Stimulated activated naive B cell treated with anti-CD40 and anti-IgM and Interleukin-4, amounts not matched to agents 10 μg/mL and 1 μg/mL and 100 μg/mL, for 72 hours (primary cell): ENCODE data around the gene CELF5.
"Not testable (repeated sequence)": the region's sequence is repeated elsewhere in the genome, so short reads cannot be mapped to it uniquely, and the experiment has no call there.

Experiments
- ATAC-seq, 2 donors: fragments of 150-1000 bp; cut with Tn5 transposase; replicated peaks; 2 replicates each; pipeline ENCODE4 v1.10.0; 2021; ENCODE audit warnings: moderate library complexity in 1 of 2
- DNase-seq: peaks from one replicate; pipeline ENCODE4 v3.0.0; 2021
- H3K27ac Mint-ChIP-seq: one replicate; pipeline ENCODE4 v1.8.0; 2022; ENCODE audit warnings: mild to moderate bottlenecking, mixed read lengths
- H3K27me3 Mint-ChIP-seq, 2 donors: one replicate each; pipeline ENCODE4 v1.8.0; 2022; ENCODE audit warnings: mixed read lengths in 2 of 2
- H3K36me3 Mint-ChIP-seq, 2 donors: one replicate each; pipeline ENCODE4 v1.8.0; 2022; ENCODE audit warnings: mixed read lengths in 2 of 2, mild to moderate bottlenecking in 1 of 2
- H3K4me1 Mint-ChIP-seq, 2 donors: one replicate each; pipeline ENCODE4 v1.8.0; 2022; ENCODE audit warnings: mixed read lengths in 2 of 2, mild to moderate bottlenecking in 1 of 2
- H3K4me3 Mint-ChIP-seq, 2 donors: one replicate each; pipeline ENCODE4 v1.8.0; 2022; ENCODE audit warnings: mild to moderate bottlenecking in 2 of 2, mixed read lengths in 2 of 2, moderate library complexity in 1 of 2
- H3K9me3 Mint-ChIP-seq, 2 donors: one replicate each; pipeline ENCODE4 v1.8.0; 2022; ENCODE audit warnings: mixed read lengths in 2 of 2, mild to moderate bottlenecking in 1 of 2

CELF5 gene

GRCh38 chr19:3186891-3187661 is 37.4 kb upstream of the CELF5 start:
- Mint-ChIP-seq H3K4me3 (peak overlapping the region; percentile 96 to 99), H3K36me3 (peaks cover 28 to 31% of the 10 kb centered on the region in 2 donors), H3K9me3 (no peaks in the 10 kb centered on the region), H3K27me3 (no peaks in the 10 kb centered on the region), H3K4me1 (peaks cover 38 to 66% of the 10 kb centered on the region in 2 donors), H3K27ac (peak overlapping the region; percentile 86)
- ATAC-seq = no peak
- DNase-seq = no peak

- no peaks in the 10 kb centered on the region for H3K9me3 Mint-ChIP-seq
- DNase-seq (no peak), ATAC-seq (no peak)
- peak overlapping the region; percentile 85 for H3K27ac Mint-ChIP-seq
- no peaks in the 10 kb centered on the region for H3K27me3 Mint-ChIP-seq
- peak overlapping the region; percentile 96 to 99 for H3K4me3 Mint-ChIP-seq
- H3K36me3 Mint-ChIP-seq = peaks cover 28 to 38% of the 10 kb centered on the region in 2 donors
- H3K4me1 Mint-ChIP-seq = peaks cover 40 to 64% of the 10 kb centered on the region in 2 donors
Measured at GRCh38 chr19:3187662-3188511, 36.6 kb upstream of the CELF5 start.

- Mint-ChIP-seq H3K27ac (peak overlapping the region; percentile 85), H3K4me1 (peaks cover 40 to 66% of the 10 kb centered on the region in 2 donors), H3K36me3 (peaks cover 32 to 44% of the 10 kb centered on the region in 2 donors), H3K4me3 (peak overlapping the region; percentile 96 to 99), H3K9me3 (no peaks in the 10 kb centered on the region), H3K27me3 (no peaks in the 10 kb centered on the region)
- no peak for DNase-seq
- ATAC-seq = no peak
Measured at GRCh38 chr19:3188627-3189596, 35.5 kb upstream of the CELF5 start.

GRCh38 chr19:3189702-3190469 is 34.6 kb upstream of the CELF5 start:
- Mint-ChIP-seq H3K27me3 (no peaks in the 10 kb centered on the region), H3K4me1 (peaks cover 31 to 57% of the 10 kb centered on the region in 2 donors), H3K27ac (no peak overlapping the region), H3K9me3 (no peaks in the 10 kb centered on the region), H3K36me3 (peaks cover 31 to 49% of the 10 kb centered on the region in 2 donors), H3K4me3 (no peak overlapping the region)
- DNase-seq (no peak), ATAC-seq (no peak)

- Mint-ChIP-seq H3K27me3 (no peaks in the 10 kb centered on the region), H3K4me3 (no peak overlapping the region), H3K27ac (no peak overlapping the region), H3K9me3 (no peaks in the 10 kb centered on the region), H3K4me1 (peaks cover 31 to 52% of the 10 kb centered on the region in 2 donors), H3K36me3 (peaks cover 31 to 49% of the 10 kb centered on the region in 2 donors)
- no peak for DNase-seq
- no peak for ATAC-seq
Measured at GRCh38 chr19:3190470-3190770, 34.0 kb upstream of the CELF5 start.

- no peak for ATAC-seq
- peaks cover 31 to 49% of the 10 kb centered on the region in 2 donors for H3K36me3 Mint-ChIP-seq
- no peak overlapping the region for H3K27ac Mint-ChIP-seq
- no peaks in the 10 kb centered on the region for H3K27me3 Mint-ChIP-seq
- DNase-seq = no peak
- H3K4me1 Mint-ChIP-seq = peaks cover 31 to 52% of the 10 kb centered on the region in 2 donors
- H3K9me3 Mint-ChIP-seq = no peaks in the 10 kb centered on the region
- H3K4me3 Mint-ChIP-seq = no peak overlapping the region
Measured at GRCh38 chr19:3190921-3191805, 33.3 kb upstream of the CELF5 start.

GRCh38 chr19:3191806-3192104 is 32.7 kb upstream of the CELF5 start:
- Mint-ChIP-seq H3K4me1 (peaks cover 29 to 47% of the 10 kb centered on the region in 2 donors), H3K36me3 (peaks cover 34 to 51% of the 10 kb centered on the region in 2 donors)
- H3K27ac Mint-ChIP-seq, H3K27me3 Mint-ChIP-seq, ATAC-seq, H3K4me3 Mint-ChIP-seq, H3K9me3 Mint-ChIP-seq, DNase-seq: not testable (repeated sequence)

GRCh38 chr19:3192228-3192635 is 32.2 kb upstream of the CELF5 start:
- Mint-ChIP-seq H3K36me3 (peaks cover 38 to 47% of the 10 kb centered on the region in 2 donors), H3K9me3 (no peaks in the 10 kb centered on the region), H3K4me1 (peaks cover 24 to 42% of the 10 kb centered on the region in 2 donors), H3K27me3 (no peaks in the 10 kb centered on the region), H3K27ac (no peak overlapping the region), H3K4me3 (no peak overlapping the region)
- no peak for ATAC-seq
- no peak for DNase-seq

GRCh38 chr19:3192684-3193083 is 31.8 kb upstream of the CELF5 start:
- H3K9me3 Mint-ChIP-seq = no peaks in the 10 kb centered on the region
- H3K36me3 Mint-ChIP-seq = peaks cover 38 to 47% of the 10 kb centered on the region in 2 donors
- no peaks in the 10 kb centered on the region for H3K27me3 Mint-ChIP-seq
- ATAC-seq (no peak), DNase-seq (no peak)
- H3K27ac Mint-ChIP-seq = no peak overlapping the region
- H3K4me3 Mint-ChIP-seq = no peak overlapping the region
- H3K4me1 Mint-ChIP-seq = peaks cover 21 to 38% of the 10 kb centered on the region in 2 donors

- H3K4me3 Mint-ChIP-seq = no peak overlapping the region
- DNase-seq = no peak
- H3K27ac Mint-ChIP-seq = peak overlapping the region; percentile 85
- H3K9me3 Mint-ChIP-seq = no peaks in the 10 kb centered on the region
- H3K36me3 Mint-ChIP-seq = peaks cover 35 to 42% of the 10 kb centered on the region in 2 donors
- ATAC-seq = peak; percentile 71 to 81
- peaks cover 14 to 30% of the 10 kb centered on the region in 2 donors for H3K4me1 Mint-ChIP-seq
- H3K27me3 Mint-ChIP-seq = no peaks in the 10 kb centered on the region
Measured at GRCh38 chr19:3193256-3194105, 31.0 kb upstream of the CELF5 start.

- DNase-seq = no peak
- Mint-ChIP-seq H3K4me1 (peaks cover 9 to 21% of the 10 kb centered on the region in 2 donors), H3K36me3 (peaks cover 26 to 33% of the 10 kb centered on the region in 2 donors), H3K27me3 (no peaks in the 10 kb centered on the region), H3K9me3 (no peaks in the 10 kb centered on the region), H3K27ac (no peak overlapping the region), H3K4me3 (no peak overlapping the region)
- ATAC-seq = no peak
Measured at GRCh38 chr19:3194106-3195087, 30.1 kb upstream of the CELF5 start.
